WTC11 (cell line): Measurements from ENCODE around the gene GALNT17.

Experiments
- TF ChIP-seq, protein P1 (sequence below): fragments of 200-600 bp; IDR thresholded peaks from 2 replicates; pipeline ENCODE4 v1.8.0; 2022; ENCODE audit warnings: antibody characterized with exemption
- TF ChIP-seq, protein P2 (sequence below): fragments of 250-450 bp; sonication (Bioruptor Pico); IDR thresholded peaks from 2 replicates; pipeline ENCODE4 v1.8.0; 2021; ENCODE audit warnings: mild to moderate bottlenecking

DNA sequence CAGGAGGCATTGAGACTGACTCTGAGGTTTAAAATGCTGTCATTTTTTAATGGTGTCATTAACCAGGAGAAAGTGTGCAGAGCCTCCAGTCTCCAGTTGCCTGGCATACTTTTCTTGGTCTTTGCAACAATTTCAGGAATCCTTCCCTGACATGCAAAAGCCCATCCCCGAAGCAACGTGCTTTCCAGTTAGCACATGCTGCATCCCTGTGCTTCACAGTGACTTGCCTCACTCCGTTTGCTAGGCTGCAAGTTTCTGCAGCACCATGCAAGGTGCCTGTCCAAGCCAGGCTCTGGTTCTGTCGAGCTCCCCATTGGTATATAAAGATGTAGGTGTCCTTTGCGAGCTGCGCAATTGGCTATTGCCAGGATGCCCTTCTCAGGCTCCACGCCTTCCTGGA is 135.0 kb downstream of the GALNT17 start:
- TF ChIP-seq, protein P1, sequence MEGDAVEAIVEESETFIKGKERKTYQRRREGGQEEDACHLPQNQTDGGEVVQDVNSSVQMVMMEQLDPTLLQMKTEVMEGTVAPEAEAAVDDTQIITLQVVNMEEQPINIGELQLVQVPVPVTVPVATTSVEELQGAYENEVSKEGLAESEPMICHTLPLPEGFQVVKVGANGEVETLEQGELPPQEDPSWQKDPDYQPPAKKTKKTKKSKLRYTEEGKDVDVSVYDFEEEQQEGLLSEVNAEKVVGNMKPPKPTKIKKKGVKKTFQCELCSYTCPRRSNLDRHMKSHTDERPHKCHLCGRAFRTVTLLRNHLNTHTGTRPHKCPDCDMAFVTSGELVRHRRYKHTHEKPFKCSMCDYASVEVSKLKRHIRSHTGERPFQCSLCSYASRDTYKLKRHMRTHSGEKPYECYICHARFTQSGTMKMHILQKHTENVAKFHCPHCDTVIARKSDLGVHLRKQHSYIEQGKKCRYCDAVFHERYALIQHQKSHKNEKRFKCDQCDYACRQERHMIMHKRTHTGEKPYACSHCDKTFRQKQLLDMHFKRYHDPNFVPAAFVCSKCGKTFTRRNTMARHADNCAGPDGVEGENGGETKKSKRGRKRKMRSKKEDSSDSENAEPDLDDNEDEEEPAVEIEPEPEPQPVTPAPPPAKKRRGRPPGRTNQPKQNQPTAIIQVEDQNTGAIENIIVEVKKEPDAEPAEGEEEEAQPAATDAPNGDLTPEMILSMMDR: no peak
- TF ChIP-seq, protein P2, sequence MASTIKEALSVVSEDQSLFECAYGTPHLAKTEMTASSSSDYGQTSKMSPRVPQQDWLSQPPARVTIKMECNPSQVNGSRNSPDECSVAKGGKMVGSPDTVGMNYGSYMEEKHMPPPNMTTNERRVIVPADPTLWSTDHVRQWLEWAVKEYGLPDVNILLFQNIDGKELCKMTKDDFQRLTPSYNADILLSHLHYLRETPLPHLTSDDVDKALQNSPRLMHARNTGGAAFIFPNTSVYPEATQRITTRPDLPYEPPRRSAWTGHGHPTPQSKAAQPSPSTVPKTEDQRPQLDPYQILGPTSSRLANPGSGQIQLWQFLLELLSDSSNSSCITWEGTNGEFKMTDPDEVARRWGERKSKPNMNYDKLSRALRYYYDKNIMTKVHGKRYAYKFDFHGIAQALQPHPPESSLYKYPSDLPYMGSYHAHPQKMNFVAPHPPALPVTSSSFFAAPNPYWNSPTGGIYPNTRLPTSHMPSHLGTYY (CRISPR knock-in tag): no peak
